ENCODE data around the gene FAM120A. TPM values are rescaled to one million over a fixed set of nuclear protein-coding genes. Genes with fewer than 3 reads are reported as not detected.

FAM120A gene
- polyA plus RNA-seq, 4 donors = 36.2 to 85.8 (median 65.6) TPM

DNA sequence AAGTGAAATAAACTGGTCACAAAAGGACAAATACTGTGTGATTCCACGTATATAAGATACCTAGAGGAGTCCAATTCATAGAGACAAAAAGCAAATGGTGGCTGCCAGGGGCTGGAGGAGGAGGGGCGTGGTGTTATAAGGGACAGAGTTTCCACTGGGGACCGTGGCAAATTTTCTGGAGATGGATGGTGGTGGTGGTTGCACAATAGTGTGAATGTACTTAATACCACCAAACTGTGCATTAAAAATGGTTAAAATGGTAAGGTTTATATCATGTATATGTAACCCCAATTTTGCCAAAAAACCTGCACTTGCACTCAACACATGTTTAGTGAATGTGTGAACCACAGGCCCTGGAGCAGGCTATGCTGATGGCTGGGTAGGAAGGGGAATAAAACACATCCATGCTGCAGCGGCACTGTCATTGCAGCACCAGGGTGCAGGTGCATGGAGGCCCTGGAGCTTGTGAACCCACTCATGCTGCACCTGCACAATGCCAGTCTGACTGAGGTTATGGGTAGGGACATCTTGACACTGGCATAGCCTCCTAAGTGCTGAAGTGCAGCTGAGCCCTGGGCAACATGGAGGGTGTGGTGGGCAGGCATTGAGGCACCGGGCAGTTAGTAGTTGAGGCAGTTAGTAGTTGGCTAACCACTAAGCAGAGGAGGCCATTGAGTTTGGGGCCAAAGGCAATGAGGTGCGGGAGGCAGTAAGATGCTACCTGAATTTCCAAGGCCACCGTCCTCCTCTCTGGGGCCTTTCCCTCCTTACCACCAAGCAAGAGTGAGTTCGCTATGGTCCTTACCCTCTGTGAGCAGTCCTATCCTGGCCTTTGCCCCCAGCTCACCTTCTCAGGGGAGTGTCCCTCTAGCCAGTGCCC is 121.4 kb downstream of the FAM120A start:
- Histone ChIP-seq H3K27ac (ENCODE audit: low read depth in 1 of 3, low read length in 2 of 3) (no peak overlapping the region), H3K27me3 (ENCODE audit: control insufficient read depth in 3 of 3, insufficient read depth in 3 of 3, low read length in 3 of 3) (no peaks in the 10 kb centered on the region), H3K4me3 (ENCODE audit: low read depth in 1 of 3, low read length in 3 of 3) (no peak overlapping the region), H3K4me1 (ENCODE audit: control insufficient read depth in 3 of 3, insufficient read depth in 2 of 3, low read depth in 1 of 3, low read length in 2 of 3) (peaks cover 0 to 14% (median 3%) of the 10 kb centered on the region in 3 donors), H3K36me3 (ENCODE audit: control insufficient read depth in 3 of 3, insufficient read depth in 2 of 3, low read depth in 1 of 3, low read length in 3 of 3) (no peaks in the 10 kb centered on the region), H3K9me3 (ENCODE audit: control insufficient read depth in 2 of 2, insufficient read depth in 1 of 2, low read depth in 1 of 2, low read length in 1 of 2) (no peaks in the 10 kb centered on the region)
- DNase-seq (no peak), FAIRE-seq (no peak)
- WGBS, 3 donors = 94 to 96% (median 95%) methylated on average over 8 of the region's 8 CpGs

DNA sequence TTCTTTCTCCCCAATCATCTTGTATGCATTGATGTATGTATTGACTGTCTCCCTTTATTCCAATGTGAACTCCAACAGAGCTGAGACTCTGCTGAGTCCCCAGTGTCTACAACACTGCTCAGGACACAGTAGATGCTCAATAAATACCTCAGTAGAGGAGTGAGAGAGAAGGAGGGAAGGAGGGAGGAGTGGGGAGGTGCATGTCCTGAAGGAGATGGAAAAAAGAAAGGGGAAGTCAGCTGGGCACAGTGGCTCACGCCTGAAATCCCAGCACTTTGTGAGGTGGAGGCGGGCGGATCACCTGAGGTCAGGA is 122.0 kb downstream of the FAM120A start:
- no peak overlapping the region for H3K4me3 ChIP-seq (ENCODE audit: low read depth in 1 of 3, low read length in 3 of 3)
- no peaks in the 10 kb centered on the region for H3K36me3 ChIP-seq (ENCODE audit: control insufficient read depth in 3 of 3, insufficient read depth in 2 of 3, low read depth in 1 of 3, low read length in 3 of 3)
- peaks cover 0 to 20% (median 3%) of the 10 kb centered on the region in 3 donors for H3K4me1 ChIP-seq (ENCODE audit: control insufficient read depth in 3 of 3, insufficient read depth in 2 of 3, low read depth in 1 of 3, low read length in 2 of 3)
- DNase-seq = no peak
- H3K27me3 ChIP-seq (ENCODE audit: control insufficient read depth in 3 of 3, insufficient read depth in 3 of 3, low read length in 3 of 3) = no peaks in the 10 kb centered on the region
- H3K9me3 ChIP-seq (ENCODE audit: control insufficient read depth in 2 of 2, insufficient read depth in 1 of 2, low read depth in 1 of 2, low read length in 1 of 2) = no peaks in the 10 kb centered on the region
- no peak for FAIRE-seq
- WGBS, 3 donors = 85 to 96% (median 94%) methylated on average over 3 of the region's 3 CpGs
- H3K27ac ChIP-seq (ENCODE audit: low read depth in 1 of 3, low read length in 2 of 3) = no peak overlapping the region

DNA sequence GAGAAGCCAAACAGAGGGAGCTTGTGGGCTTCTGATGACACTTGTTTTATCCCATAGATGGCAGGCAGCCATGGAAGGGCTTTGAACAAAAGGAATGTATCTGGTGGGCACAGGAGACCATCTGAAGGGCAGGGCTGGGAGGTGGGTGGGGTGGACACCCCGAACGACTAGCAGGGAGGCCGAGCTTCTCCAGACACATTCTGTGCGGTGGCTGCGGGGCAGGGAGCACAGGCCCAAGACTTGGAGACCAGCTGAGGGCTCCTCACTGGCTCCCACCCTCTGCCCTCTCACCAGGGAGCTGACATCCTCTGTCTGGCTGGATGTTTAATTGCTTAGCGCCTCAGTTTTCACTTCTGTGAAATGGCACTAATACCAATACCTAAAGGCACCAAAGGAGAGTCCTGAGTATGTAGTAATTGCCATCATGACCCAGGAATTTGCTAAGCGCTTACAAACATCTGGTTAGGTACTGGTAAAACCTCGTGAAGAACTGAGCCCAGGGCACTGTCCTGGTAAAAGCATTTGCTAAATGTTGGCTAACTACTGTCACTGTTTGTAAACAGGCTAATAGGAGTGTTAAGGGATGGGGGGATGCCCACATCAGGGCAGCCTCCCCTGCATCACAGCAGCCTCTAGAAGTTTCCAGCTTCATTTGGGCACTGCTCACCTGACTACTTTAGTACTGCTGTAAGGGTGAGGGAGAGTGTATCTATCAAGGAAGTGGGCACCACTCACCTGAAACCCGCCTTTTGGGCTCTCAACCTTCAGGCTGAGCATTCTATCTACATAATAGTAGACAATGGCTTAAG is 122.8 kb downstream of the FAM120A start:
- WGBS, 3 donors = 87% methylated on average over 9 of the region's 9 CpGs
- H3K4me3 ChIP-seq (ENCODE audit: low read depth in 1 of 3, low read length in 3 of 3) = no peak overlapping the region
- no peak for FAIRE-seq
- DNase-seq = no peak
- H3K36me3 ChIP-seq (ENCODE audit: control insufficient read depth in 3 of 3, insufficient read depth in 2 of 3, low read depth in 1 of 3, low read length in 3 of 3) = no peaks in the 10 kb centered on the region
- peaks cover 3 to 21% (median 5%) of the 10 kb centered on the region in 3 donors for H3K4me1 ChIP-seq (ENCODE audit: control insufficient read depth in 3 of 3, insufficient read depth in 2 of 3, low read depth in 1 of 3, low read length in 2 of 3)
- H3K27me3 ChIP-seq (ENCODE audit: control insufficient read depth in 3 of 3, insufficient read depth in 3 of 3, low read length in 3 of 3) = no peaks in the 10 kb centered on the region
- H3K27ac ChIP-seq (ENCODE audit: low read depth in 1 of 3, low read length in 2 of 3) = no peak overlapping the region
- no peaks in the 10 kb centered on the region for H3K9me3 ChIP-seq (ENCODE audit: control insufficient read depth in 2 of 2, insufficient read depth in 1 of 2, low read depth in 1 of 2, low read length in 1 of 2)

DNA sequence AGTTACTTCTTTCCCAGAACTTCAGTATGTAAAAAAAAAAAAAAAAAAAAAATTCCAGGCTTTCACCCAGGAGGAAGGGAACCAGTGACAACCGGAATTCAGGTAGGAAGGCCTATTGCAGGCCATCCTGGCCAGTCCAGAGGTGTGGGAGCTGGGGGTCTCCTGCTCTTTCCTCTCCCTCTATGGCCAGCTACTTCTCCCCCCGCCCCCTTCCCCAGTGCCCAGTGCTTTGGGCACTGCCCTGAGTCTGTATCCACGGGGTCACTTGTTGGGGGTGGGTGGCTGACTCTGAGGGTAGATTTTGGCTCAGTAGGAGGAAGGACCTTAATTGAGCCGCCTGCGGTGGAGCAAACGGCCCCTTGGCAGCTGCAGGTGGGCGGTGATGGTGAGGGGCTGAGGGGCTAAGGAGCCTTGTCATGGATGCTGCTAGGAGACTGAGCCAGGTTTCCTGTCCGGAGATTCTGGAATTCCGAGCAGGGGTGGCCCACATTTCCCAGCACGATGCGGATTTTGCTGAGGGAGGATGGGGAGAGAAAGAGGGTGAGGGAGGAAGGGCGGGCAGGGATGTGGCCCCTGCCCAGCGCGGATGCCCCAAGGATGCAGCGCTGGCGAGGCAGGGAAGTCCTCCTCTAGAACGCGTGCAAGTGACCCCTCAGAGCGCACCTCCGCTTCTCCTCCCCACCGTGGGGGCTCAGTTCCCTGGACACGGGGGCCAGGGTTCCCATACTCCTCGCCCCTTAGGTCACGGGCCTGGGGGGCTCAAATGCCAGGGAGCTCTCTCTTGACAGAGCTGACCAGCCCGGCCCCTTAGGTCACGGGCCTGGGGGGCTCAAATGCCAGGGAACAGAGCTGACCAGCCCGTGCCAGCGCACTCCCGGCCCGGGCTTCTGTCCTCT is 123.7 kb downstream of the FAM120A start:
- H3K27ac ChIP-seq (ENCODE audit: low read depth in 1 of 3, low read length in 2 of 3) = peak overlapping the region in 2 of 3 donors; percentile 71 to 91
- peak overlapping the region; percentile 59 to 92 (median 77) for H3K4me3 ChIP-seq (ENCODE audit: low read depth in 1 of 3, low read length in 3 of 3)
- FAIRE-seq = no peak
- no peak for DNase-seq
- no peaks in the 10 kb centered on the region for H3K27me3 ChIP-seq (ENCODE audit: control insufficient read depth in 3 of 3, insufficient read depth in 3 of 3, low read length in 3 of 3)
- peaks cover 3 to 24% (median 5%) of the 10 kb centered on the region in 3 donors for H3K4me1 ChIP-seq (ENCODE audit: control insufficient read depth in 3 of 3, insufficient read depth in 2 of 3, low read depth in 1 of 3, low read length in 2 of 3)
- WGBS, 3 donors = 29 to 33% (median 29%) methylated on average over 28 to 30 of the region's 30 CpGs
- peaks cover 0 to 3% (median 0%) of the 10 kb centered on the region in 3 donors for H3K36me3 ChIP-seq (ENCODE audit: control insufficient read depth in 3 of 3, insufficient read depth in 2 of 3, low read depth in 1 of 3, low read length in 3 of 3)
- no peaks in the 10 kb centered on the region for H3K9me3 ChIP-seq (ENCODE audit: control insufficient read depth in 2 of 2, insufficient read depth in 1 of 2, low read depth in 1 of 2, low read length in 1 of 2)

DNA sequence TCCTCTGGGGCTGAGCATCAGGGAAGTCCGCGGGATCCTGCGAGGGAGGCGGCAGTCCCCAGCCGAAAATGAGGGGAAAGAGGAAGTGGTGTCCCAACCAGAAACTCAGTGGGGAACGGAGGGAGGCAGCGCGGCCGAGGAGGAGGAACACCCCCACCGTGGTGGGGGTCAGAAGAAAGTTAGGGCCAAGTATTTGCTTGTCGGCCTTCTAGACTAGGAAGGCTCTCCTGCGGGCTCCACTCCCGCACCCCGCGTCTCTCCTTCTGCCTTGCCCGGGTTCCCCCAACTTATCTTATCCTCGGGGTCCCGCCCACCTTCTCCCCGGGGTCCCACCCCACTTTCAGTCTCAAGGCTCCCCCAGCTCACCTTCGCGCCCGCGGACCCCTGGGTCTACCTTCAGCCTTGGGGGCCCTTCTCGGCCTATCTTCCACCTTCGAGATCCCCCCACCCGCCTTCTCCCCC is 124.3 kb downstream of the FAM120A start:
- WGBS, 3 donors = 0 to 1% (median 0%) methylated on average over 23 to 26 of the region's 26 CpGs
- Histone ChIP-seq H3K27me3 (ENCODE audit: control insufficient read depth in 3 of 3, insufficient read depth in 3 of 3, low read length in 3 of 3) (no peaks in the 10 kb centered on the region), H3K36me3 (ENCODE audit: control insufficient read depth in 3 of 3, insufficient read depth in 2 of 3, low read depth in 1 of 3, low read length in 3 of 3) (peaks cover 0 to 3% (median 0%) of the 10 kb centered on the region in 3 donors), H3K4me1 (ENCODE audit: control insufficient read depth in 3 of 3, insufficient read depth in 2 of 3, low read depth in 1 of 3, low read length in 2 of 3) (peaks cover 3 to 30% (median 5%) of the 10 kb centered on the region in 3 donors), H3K9me3 (ENCODE audit: control insufficient read depth in 2 of 2, insufficient read depth in 1 of 2, low read depth in 1 of 2, low read length in 1 of 2) (no peaks in the 10 kb centered on the region), H3K4me3 (ENCODE audit: low read depth in 1 of 3, low read length in 3 of 3) (peak overlapping the region; percentile 59 to 92 (median 77)), H3K27ac (ENCODE audit: low read depth in 1 of 3, low read length in 2 of 3) (peak overlapping the region; percentile 71 to 91 (median 78))
- DNase-seq (peak; percentile 37 to 81), FAIRE-seq (no peak)

DNA sequence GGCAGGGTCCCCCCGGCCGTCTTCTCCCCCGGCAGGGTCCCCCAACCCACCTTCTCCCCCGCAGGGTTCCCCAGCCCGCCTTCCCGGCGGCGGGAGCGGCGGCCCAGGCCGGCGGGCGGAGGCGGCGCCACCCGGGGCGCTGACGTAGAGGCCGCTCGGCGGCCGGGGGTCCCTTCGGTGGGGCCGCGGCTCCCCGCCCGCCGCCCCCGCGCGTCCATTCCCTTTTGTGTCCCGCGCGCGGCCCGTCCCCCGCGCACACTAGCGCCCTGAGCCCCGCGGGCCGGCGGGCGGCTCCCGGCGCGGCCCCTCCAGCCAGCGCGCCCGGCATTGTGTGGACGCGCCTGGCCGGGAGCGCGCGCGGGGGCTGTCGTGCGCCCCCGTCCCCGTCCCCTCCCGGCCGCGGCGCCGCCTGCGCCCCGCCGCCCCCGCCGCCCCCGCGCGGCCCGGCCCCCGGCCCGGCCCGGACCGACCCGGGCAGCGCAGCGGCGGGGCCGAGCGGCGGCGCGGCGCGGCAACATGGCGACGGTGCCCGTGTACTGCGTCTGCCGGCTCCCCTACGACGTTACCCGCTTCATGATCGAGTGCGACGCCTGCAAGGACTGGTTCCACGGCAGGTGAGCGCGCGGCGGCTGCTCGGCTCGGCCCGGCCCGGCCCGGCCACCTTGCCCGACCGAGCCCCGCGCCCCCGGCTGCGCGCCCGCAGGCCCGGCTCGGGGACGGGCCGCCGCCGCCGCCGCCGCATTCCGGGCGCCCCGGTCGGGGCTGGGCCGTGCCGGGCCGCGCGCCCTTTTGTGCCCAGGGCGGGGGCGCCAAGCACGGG is 125.0 kb downstream of the FAM120A start, which contains the start of gene PHF2:
TSS of gene PHF2 (plus strand) at position 327 of the 820 bp plus-strand sequence. CDS start at position 517, 190 bp downstream.
- H3K36me3 ChIP-seq (ENCODE audit: control insufficient read depth in 3 of 3, insufficient read depth in 2 of 3, low read depth in 1 of 3, low read length in 3 of 3) = peaks cover 0 to 3% (median 0%) of the 10 kb centered on the region in 3 donors
- FAIRE-seq (no peak), DNase-seq (peak in 1 of 2 donors; percentile 74)
- H3K4me3 ChIP-seq (ENCODE audit: low read depth in 1 of 3, low read length in 3 of 3) = peak within 1 kb of the TSS; percentile 59 to 92 (median 77)
- H3K27me3 ChIP-seq (ENCODE audit: control insufficient read depth in 3 of 3, insufficient read depth in 3 of 3, low read length in 3 of 3) = no peaks in the 10 kb centered on the region
- peak within 1 kb of the TSS; percentile 71 to 91 (median 78) for H3K27ac ChIP-seq (ENCODE audit: low read depth in 1 of 3, low read length in 2 of 3)
- 1 to 3% (median 1%) methylated on average over 24 to 140 of the region's 140 CpGs for WGBS, 3 donors
- H3K4me1 ChIP-seq (ENCODE audit: control insufficient read depth in 3 of 3, insufficient read depth in 2 of 3, low read depth in 1 of 3, low read length in 2 of 3) = peaks cover 3 to 36% (median 9%) of the 10 kb centered on the region in 3 donors
- H3K9me3 ChIP-seq (ENCODE audit: control insufficient read depth in 2 of 2, insufficient read depth in 1 of 2, low read depth in 1 of 2, low read length in 1 of 2) = no peaks in the 10 kb centered on the region

Measured in small intestine (tissue), 7 donors.